Colonic mucosa (tissue), 4 donors: Measurements from ENCODE around the gene ARSB. TPM values are rescaled to one million over a fixed set of nuclear protein-coding genes. Genes with fewer than 3 reads are reported as not detected.

ENCODE experiments used
- DNase-seq: peaks from one replicate; pipeline ENCODE4 v3.0.0-alpha.2; 2020
- H3K27ac ChIP-seq: fragments of 200-600 bp; one replicate; pipeline ENCODE4 v1.8.0; 2021
- H3K27me3 ChIP-seq: fragments of 200-600 bp; one replicate; pipeline ENCODE4 v1.8.0; 2021
- H3K36me3 ChIP-seq: fragments of 200-600 bp; one replicate; pipeline ENCODE4 v1.8.0; 2021
- H3K4me1 ChIP-seq: fragments of 200-600 bp; one replicate; pipeline ENCODE4 v1.8.0; 2021; ENCODE audit warnings: mild to moderate bottlenecking
- H3K4me3 ChIP-seq: fragments of 200-600 bp; one replicate; pipeline ENCODE4 v1.8.0; 2021
- H3K9ac ChIP-seq, 2 donors: one replicate each; pipeline ENCODE4 v1.7.0; 2013; ENCODE audit warnings: control low read depth in 2 of 2, low read depth in 2 of 2, low read length in 2 of 2
- H3K9me3 ChIP-seq: fragments of 200-600 bp; one replicate; pipeline ENCODE4 v1.8.0; 2021
- CTCF ChIP-seq: fragments of 200-600 bp; IDR thresholded peaks from one replicate; pipeline ENCODE4 v1.8.0; 2022; ENCODE audit warnings: antibody characterized with exemption, mild to moderate bottlenecking
- intact Hi-C: fragments of 100-400 bp; cut with DNase I; formaldehyde crosslinking; loops from one replicate; pipeline ENCODE4 v1.14.1; 2022
- total RNA-seq, 2 donors: library from RNA; stranded (reverse); fragmentation: NEBNext Ultra II Directional in 1 of 2; extraction: Animal tissue kit (Norgen Biotek cat#: 25700) in 1 of 2; gene quantifications; one replicate each; pipeline ENCODE4 v1.2.1, GENCODE V29; 2021
- donor health status: healthy.
- donor health status: DM: no; HTN: no; CAD: no.
- donor health status: DM: no; HTN: no; CAD: no.

The ARSB gene
- total RNA-seq, 2 donors from 2014 or later: 10.1 to 11.4 TPM

GRCh38 chr5:78757269-78758053 is 227.6 kb downstream of the ARSB start:
- intact Hi-C loops: no loop called here
- DNase-seq: no peak
- Histone ChIP-seq H3K9me3 (no peaks in the 10 kb centered on the region), H3K4me1 (no peaks in the 10 kb centered on the region), H3K27ac (no peak overlapping the region), H3K4me3 (no peak overlapping the region), H3K27me3 (no peaks in the 10 kb centered on the region), H3K9ac (no peak overlapping the region), H3K36me3 (no peaks in the 10 kb centered on the region)
- no peak for TF ChIP-seq CTCF

GRCh38 chr5:78756858-78757257 is 228.3 kb downstream of the ARSB start:
- Histone ChIP-seq H3K9me3 (no peaks in the 10 kb centered on the region), H3K4me3 (no peak overlapping the region), H3K27me3 (no peaks in the 10 kb centered on the region), H3K27ac (no peak overlapping the region), H3K4me1 (no peaks in the 10 kb centered on the region), H3K9ac (no peak overlapping the region), H3K36me3 (no peaks in the 10 kb centered on the region)
- intact Hi-C loops: no loop called here
- no peak for DNase-seq
- no peak for TF ChIP-seq CTCF

GRCh38 chr5:78755822-78756429 is 229.2 kb downstream of the ARSB start:
- Histone ChIP-seq H3K4me1 (no peaks in the 10 kb centered on the region), H3K27me3 (no peaks in the 10 kb centered on the region), H3K4me3 (no peak overlapping the region), H3K27ac (no peak overlapping the region), H3K36me3 (no peaks in the 10 kb centered on the region), H3K9ac (no peak overlapping the region), H3K9me3 (no peaks in the 10 kb centered on the region)
- DNase-seq: no peak
- intact Hi-C loops: no loop called here
- no peak for TF ChIP-seq CTCF

GRCh38 chr5:78754655-78755054 is 230.5 kb downstream of the ARSB start:
- H3K4me3 ChIP-seq: no peak overlapping the region
- no peak for TF ChIP-seq CTCF
- intact Hi-C loops: no loop called here

GRCh38 chr5:78753093-78753531 is 232.0 kb downstream of the ARSB start:
- DNase-seq: no peak
- no peaks in the 10 kb centered on the region for H3K27me3 ChIP-seq
- H3K27ac ChIP-seq: no peak overlapping the region
- no peak overlapping the region for H3K9ac ChIP-seq
- H3K4me1 ChIP-seq: no peaks in the 10 kb centered on the region
- intact Hi-C loops: no loop called here
- no peaks in the 10 kb centered on the region for H3K36me3 ChIP-seq
- no peaks in the 10 kb centered on the region for H3K9me3 ChIP-seq
- TF ChIP-seq CTCF: no peak
- no peak overlapping the region for H3K4me3 ChIP-seq

More at GRCh38 chr5:78754655-78755054, 230.5 kb downstream of the ARSB start:
- Histone ChIP-seq H3K9ac (no peak overlapping the region), H3K4me1 (no peaks in the 10 kb centered on the region), H3K27me3 (no peaks in the 10 kb centered on the region), H3K27ac (no peak overlapping the region), H3K9me3 (no peaks in the 10 kb centered on the region), H3K36me3 (no peaks in the 10 kb centered on the region)
- no peak for DNase-seq
